Activated CD4-positive, alpha-beta T cell treated with anti-CD3 and anti-CD28 coated beads for 36 hours (primary cell): ENCODE results near the gene CYP20A1. TPM values are rescaled to one million over a fixed set of nuclear protein-coding genes. Genes with fewer than 3 reads are reported as not detected.
"Not testable (repeated sequence)": the region's sequence is repeated elsewhere in the genome, so short reads cannot be mapped to it uniquely, and the experiment has no call there.

Source experiments
- ATAC-seq: fragments of 200-7000 bp; cut with Tn5 transposase; one replicate; pipeline ENCODE4 v1.10.0; 2021; ENCODE audit warnings: mild to moderate bottlenecking, moderate library complexity
- CTCF ChIA-PET: fragments of 350-600 bp; sonication (Branson Sonifier 250); formaldehyde crosslinking; loops from one replicate; lab custom pipeline; 2021; ENCODE audit warnings: antibody characterized with exemption; lab: Charles Lee
- POLR2A ChIA-PET: fragments of 350-600 bp; sonication (Branson Sonifier 250); formaldehyde crosslinking; loops from one replicate; lab custom pipeline; 2021; ENCODE audit warnings: antibody characterized with exemption, inconsistent platforms; lab: Charles Lee
- DNase-seq: peaks from one replicate; pipeline ENCODE4 v3.0.0-alpha.2; 2020
- H3K27ac Mint-ChIP-seq: one replicate; pipeline ENCODE4 v1.8.0; 2021; ENCODE audit warnings: mixed read lengths
- H3K27me3 Mint-ChIP-seq: one replicate; pipeline ENCODE4 v1.8.0; 2021; ENCODE audit warnings: mixed read lengths
- H3K36me3 Mint-ChIP-seq: one replicate; pipeline ENCODE4 v1.8.0; 2021; ENCODE audit warnings: low read depth, mixed read lengths
- H3K4me1 Mint-ChIP-seq: one replicate; pipeline ENCODE4 v1.8.0; 2021; ENCODE audit warnings: mixed read lengths
- H3K4me3 Mint-ChIP-seq: one replicate; pipeline ENCODE4 v1.8.0; 2021; ENCODE audit warnings: mild to moderate bottlenecking, moderate library complexity, mixed read lengths
- H3K9me3 Mint-ChIP-seq: one replicate; pipeline ENCODE4 v1.8.0; 2021; ENCODE audit warnings: low read depth, mixed read lengths
- intact Hi-C, 2 experiments: fragments of 100-400 bp; cut with DNase I in 1 of 2; cut with micrococcal nuclease in 1 of 2; formaldehyde crosslinking; loops; one replicate each; pipeline versions ENCODE4 v1.14.2 to v1.15.1; 2022 to 2024; cut with DNase I, micrococcal nuclease
- total RNA-seq, 2 experiments: library from RNA; stranded (reverse); gene quantifications; one replicate each; pipeline ENCODE4 v1.2.3, GENCODE V29; 2021

The CYP20A1 gene
- 10 to 100 TPM; 19.0 to 23.3 TPM for total RNA-seq

- H3K4me1 Mint-ChIP-seq, result peaks cover 30% of the 10 kb centered on the region
- peak; percentile 99 for DNase-seq
- ChIA-PET POLR2A (interaction anchor here (0.6 to 1.7 kb wide), 5 partner anchors 224 to 577 kb away, joined by 3 to 4 read pairs (median 4); partner anchors contain the start of gene NBEAL1), CTCF (interaction anchor here (0.6 to 1.6 kb wide), 4 partner anchors 10 to 650 kb away, joined by 3 to 7 read pairs (median 4); no protein-coding TSS in a partner anchor)
- peak within 1 kb of the TSS; percentile 100 for H3K27ac Mint-ChIP-seq
- no peaks in the 10 kb centered on the region for H3K9me3 Mint-ChIP-seq
- intact Hi-C loops, result loop anchor here (1.0 to 10.0 kb wide), 9 partner anchors 89 to 1458 kb away; partner anchors contain the start of genes ABI2 (in 2 of the 2), NBEAL1 (in 2 of the 2), WDR12 (in 2 of the 2) and ALS2 (in 1 of the 2)
- no peaks in the 10 kb centered on the region for H3K27me3 Mint-ChIP-seq
- H3K36me3 Mint-ChIP-seq, result peaks cover 30% of the 10 kb centered on the region
- peak within 1 kb of the TSS; percentile 93 for H3K4me3 Mint-ChIP-seq
- ATAC-seq, result peak; percentile 84
Measured at GRCh38 chr2:203238704-203239526, at the start of gene CYP20A1. TSS of gene CYP20A1 (plus strand) at chr2:203239018. CDS start at chr2:203239063, 45 bp downstream.

GRCh38 chr2:203190547-203190946 lies 48.3 kb upstream of the CYP20A1 start:
- ATAC-seq, H3K4me3 Mint-ChIP-seq, CTCF ChIA-PET, DNase-seq, H3K4me1 Mint-ChIP-seq, POLR2A ChIA-PET, intact Hi-C loops, H3K9me3 Mint-ChIP-seq, H3K27me3 Mint-ChIP-seq, H3K27ac Mint-ChIP-seq: not testable (repeated sequence)
- H3K36me3 Mint-ChIP-seq, result peaks cover 17% of the 10 kb centered on the region

- H3K9me3 Mint-ChIP-seq, H3K27ac Mint-ChIP-seq, H3K27me3 Mint-ChIP-seq, DNase-seq, POLR2A ChIA-PET, CTCF ChIA-PET, ATAC-seq, H3K4me1 Mint-ChIP-seq, H3K4me3 Mint-ChIP-seq, intact Hi-C loops: not testable (repeated sequence)
- H3K36me3 Mint-ChIP-seq, result peaks cover 14% of the 10 kb centered on the region
Measured at GRCh38 chr2:203191026-203191425, 47.8 kb upstream of the CYP20A1 start.

GRCh38 chr2:203191961-203192360 lies 46.9 kb upstream of the CYP20A1 start:
- DNase-seq, result no peak
- Mint-ChIP-seq H3K36me3 (peaks cover 13% of the 10 kb centered on the region), H3K4me3 (no peak overlapping the region), H3K27me3 (no peaks in the 10 kb centered on the region), H3K27ac (no peak overlapping the region), H3K9me3 (no peaks in the 10 kb centered on the region), H3K4me1 (no peaks in the 10 kb centered on the region)
- ChIA-PET POLR2A (no interaction called here), CTCF (interaction anchor here (0.6 to 1.6 kb wide), 2 partner anchors 33 to 204 kb away, joined by 3 to 4 read pairs; no protein-coding TSS in a partner anchor)
- ATAC-seq, result peak; percentile 65
- intact Hi-C loops, result no loop called here

GRCh38 chr2:203195331-203196036 lies 43.3 kb upstream of the CYP20A1 start:
- ATAC-seq (no peak), DNase-seq (no peak)
- no peaks in the 10 kb centered on the region for H3K4me1 Mint-ChIP-seq
- CTCF ChIA-PET, result interaction anchor here (0.6 kb wide), 1 partner anchor 72 kb away, joined by 4 read pairs; no protein-coding TSS in a partner anchor
- peaks cover 6% of the 10 kb centered on the region for H3K36me3 Mint-ChIP-seq
- no peaks in the 10 kb centered on the region for H3K9me3 Mint-ChIP-seq
- POLR2A ChIA-PET, result no interaction called here
- H3K27me3 Mint-ChIP-seq, result no peaks in the 10 kb centered on the region
- no peak overlapping the region for H3K4me3 Mint-ChIP-seq
- H3K27ac Mint-ChIP-seq, result no peak overlapping the region
- intact Hi-C loops, result no loop called here

GRCh38 chr2:203200866-203201265 lies 38.0 kb upstream of the CYP20A1 start:
- POLR2A ChIA-PET, result no interaction called here
- Mint-ChIP-seq H3K9me3 (no peaks in the 10 kb centered on the region), H3K36me3 (no peaks in the 10 kb centered on the region), H3K27ac (no peak overlapping the region), H3K4me1 (no peaks in the 10 kb centered on the region), H3K4me3 (no peak overlapping the region), H3K27me3 (no peaks in the 10 kb centered on the region)
- CTCF ChIA-PET, result interaction anchor here (0.6 kb wide), 1 partner anchor 533 kb away, joined by 3 read pairs; no protein-coding TSS in a partner anchor
- ATAC-seq (no peak), DNase-seq (no peak)
- intact Hi-C loops, result no loop called here

- H3K4me3 Mint-ChIP-seq, result no peak overlapping the region
- no peak for ATAC-seq
- POLR2A ChIA-PET, result no interaction called here
- H3K4me1 Mint-ChIP-seq, result no peaks in the 10 kb centered on the region
- DNase-seq, result no peak
- H3K27me3 Mint-ChIP-seq, result no peaks in the 10 kb centered on the region
- intact Hi-C loops, result no loop called here
- no peaks in the 10 kb centered on the region for H3K9me3 Mint-ChIP-seq
- CTCF ChIA-PET, result interaction anchor here (0.6 kb wide), 1 partner anchor 532 kb away, joined by 3 read pairs; no protein-coding TSS in a partner anchor
- no peak overlapping the region for H3K27ac Mint-ChIP-seq
- no peaks in the 10 kb centered on the region for H3K36me3 Mint-ChIP-seq
Measured at GRCh38 chr2:203201426-203201825, 37.4 kb upstream of the CYP20A1 start.

GRCh38 chr2:203209538-203209937 lies 29.3 kb upstream of the CYP20A1 start:
- ChIA-PET CTCF (interaction anchor here (0.7 kb wide), 1 partner anchor 69 kb away, joined by 3 read pairs; no protein-coding TSS in a partner anchor), POLR2A (interaction anchor here (0.6 kb wide), 1 partner anchor 89 kb away, joined by 5 read pairs; no protein-coding TSS in a partner anchor)
- ATAC-seq, result no peak
- no peaks in the 10 kb centered on the region for H3K9me3 Mint-ChIP-seq
- H3K27ac Mint-ChIP-seq, result no peak overlapping the region
- peaks cover 6% of the 10 kb centered on the region for H3K4me1 Mint-ChIP-seq
- H3K27me3 Mint-ChIP-seq, result no peaks in the 10 kb centered on the region
- no peaks in the 10 kb centered on the region for H3K36me3 Mint-ChIP-seq
- no peak for DNase-seq
- H3K4me3 Mint-ChIP-seq, result no peak overlapping the region
- intact Hi-C loops, result no loop called here

GRCh38 chr2:203225423-203226039 lies 13.3 kb upstream of the CYP20A1 start:
- Mint-ChIP-seq H3K27me3 (no peaks in the 10 kb centered on the region), H3K27ac (no peak overlapping the region), H3K9me3 (no peaks in the 10 kb centered on the region), H3K4me1 (no peaks in the 10 kb centered on the region), H3K36me3 (no peaks in the 10 kb centered on the region), H3K4me3 (no peak overlapping the region)
- ChIA-PET POLR2A (interaction anchor here (0.6 kb wide), 1 partner anchor 482 kb away, joined by 4 read pairs; no protein-coding TSS in a partner anchor), CTCF (interaction anchor here (0.6 to 2.0 kb wide), 14 partner anchors 9 to 606 kb away, joined by 3 to 9 read pairs (median 4); no protein-coding TSS in a partner anchor)
- peak; percentile 51 for DNase-seq
- peak; percentile 81 for ATAC-seq
- intact Hi-C loops, result loop anchor here (1.0 to 5.0 kb wide), 5 partner anchors 229 to 590 kb away; no protein-coding TSS in a partner anchor

- ATAC-seq, H3K9me3 Mint-ChIP-seq, H3K4me1 Mint-ChIP-seq, DNase-seq, H3K27me3 Mint-ChIP-seq, H3K36me3 Mint-ChIP-seq, H3K4me3 Mint-ChIP-seq, POLR2A ChIA-PET, H3K27ac Mint-ChIP-seq: not testable (repeated sequence)
- intact Hi-C loops, result loop anchor here (5.0 to 10.0 kb wide), 2 partner anchors 423 to 655 kb away; no protein-coding TSS in a partner anchor
- CTCF ChIA-PET, result interaction anchor here (0.6 kb wide), 1 partner anchor 90 kb away, joined by 3 read pairs; no protein-coding TSS in a partner anchor
Measured at GRCh38 chr2:203229674-203230073, 9.1 kb upstream of the CYP20A1 start.
